Rectal smooth muscle tissue (tissue), 1 donor: Measurements from ENCODE around the gene CLCN3.
"Not testable (repeated sequence)": the region's sequence is repeated elsewhere in the genome, so short reads cannot be mapped to it uniquely, and the experiment has no call there.

Experiments
- H3K27ac ChIP-seq: one replicate; pipeline ENCODE4 v1.7.0; 2013; ENCODE audit warnings: low read depth, low read length, inconsistent platforms
- H3K27me3 ChIP-seq: one replicate; pipeline ENCODE4 v1.7.0; 2013; ENCODE audit warnings: low read length; ENCODE audit not compliant: control insufficient read depth, insufficient read depth
- H3K36me3 ChIP-seq: one replicate; pipeline ENCODE4 v1.7.0; 2013; ENCODE audit warnings: low read length; ENCODE audit not compliant: control insufficient read depth, insufficient read depth
- H3K4me1 ChIP-seq: one replicate; pipeline ENCODE4 v1.7.0; 2013; ENCODE audit warnings: low read length; ENCODE audit not compliant: control insufficient read depth, insufficient read depth
- H3K4me3 ChIP-seq: one replicate; pipeline ENCODE4 v1.7.0; 2013; ENCODE audit warnings: low read length
- H3K9ac ChIP-seq: one replicate; pipeline ENCODE4 v1.7.0; 2013; ENCODE audit warnings: low read length

The CLCN3 gene

DNA sequence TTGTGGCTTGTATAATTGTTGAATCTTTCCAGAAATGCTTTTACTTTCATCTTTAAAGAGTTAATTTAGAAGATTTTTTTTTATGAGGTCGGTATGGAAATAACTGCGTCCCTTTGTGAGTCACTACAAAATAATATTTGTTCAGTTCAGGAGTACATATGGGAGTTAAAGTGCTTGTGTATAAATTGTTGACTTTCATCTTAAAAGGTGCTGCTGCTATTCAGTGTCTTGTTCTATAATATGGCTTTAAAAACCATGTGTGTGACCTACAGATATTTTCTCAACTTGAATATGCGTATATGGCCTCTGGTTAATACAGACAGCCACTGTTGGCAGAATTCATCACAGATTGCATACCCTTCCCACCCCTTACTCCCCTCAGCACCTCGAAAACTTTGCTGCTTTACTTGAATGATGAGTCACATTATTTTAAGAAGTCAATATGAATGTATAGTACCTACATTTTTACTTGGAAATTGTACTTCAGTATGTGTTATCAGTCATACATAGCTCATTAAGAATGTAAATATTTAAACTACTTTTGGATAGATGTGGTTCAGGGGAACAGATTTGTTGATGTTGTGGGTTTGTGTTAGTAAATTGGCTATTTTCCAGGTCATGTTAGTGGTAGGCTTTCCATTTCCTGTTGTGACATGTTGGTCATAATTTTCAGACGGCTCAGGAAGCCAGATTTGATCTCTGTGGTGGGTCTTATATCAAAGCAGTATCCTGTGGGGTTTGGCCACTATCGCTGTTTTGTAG is 1.5 kb downstream of the CLCN3 start:
- peaks cover 15% of the 10 kb centered on the region for H3K4me1 ChIP-seq
- no peak overlapping the region for H3K9ac ChIP-seq
- no peak overlapping the region for H3K27ac ChIP-seq

DNA sequence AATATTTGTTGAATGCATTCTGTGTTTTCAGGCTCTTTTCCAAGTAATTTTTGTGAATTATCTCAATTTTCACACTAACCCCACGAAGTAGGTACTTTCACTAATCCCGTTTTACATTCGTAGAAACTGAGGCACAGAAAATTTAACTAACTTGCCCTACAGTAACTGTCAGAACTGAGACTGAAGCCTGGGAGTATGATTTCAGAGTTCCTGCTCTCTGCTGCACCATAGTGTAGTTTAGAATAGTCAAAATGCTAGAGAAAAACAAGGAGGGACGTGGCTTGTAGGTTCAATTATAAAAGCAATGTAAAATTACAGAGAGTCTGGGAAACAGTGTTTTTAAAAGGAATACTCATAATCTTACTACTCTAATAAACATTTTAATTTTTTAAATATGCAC is 2.2 kb downstream of the CLCN3 start:
- no peaks in the 10 kb centered on the region for H3K27me3 ChIP-seq
- H3K36me3 ChIP-seq = no peaks in the 10 kb centered on the region
- H3K9ac ChIP-seq = no peak overlapping the region
- peak overlapping the region; percentile 99 for H3K4me3 ChIP-seq
- peaks cover 15% of the 10 kb centered on the region for H3K4me1 ChIP-seq
- H3K27ac ChIP-seq = no peak overlapping the region

More for the DNA sequence above, 1.5 kb downstream of the CLCN3 start:
- Histone ChIP-seq H3K36me3 (no peaks in the 10 kb centered on the region), H3K4me3 (peak overlapping the region; percentile 99), H3K27me3 (no peaks in the 10 kb centered on the region)

DNA sequence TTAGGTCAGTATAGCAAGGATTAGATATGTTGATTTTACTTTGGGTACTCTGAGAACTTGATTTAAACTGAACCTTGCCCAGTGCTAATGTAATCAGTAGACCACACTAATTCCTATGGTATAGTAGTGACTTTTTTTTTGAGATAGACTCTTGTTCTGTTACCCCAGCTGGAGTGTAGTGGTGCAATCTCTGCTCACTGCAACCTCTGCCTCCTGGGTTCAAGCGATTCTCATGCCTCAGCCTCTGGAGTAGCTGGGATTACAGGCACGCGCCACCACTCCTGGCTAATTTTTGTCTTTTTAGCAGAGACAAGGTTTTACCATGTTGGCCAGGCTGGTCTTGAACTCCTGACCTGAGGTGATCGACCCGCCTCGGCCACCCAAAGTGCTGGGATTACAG is 3.6 kb downstream of the CLCN3 start:
- H3K27ac ChIP-seq, H3K36me3 ChIP-seq: not testable (repeated sequence)

DNA sequence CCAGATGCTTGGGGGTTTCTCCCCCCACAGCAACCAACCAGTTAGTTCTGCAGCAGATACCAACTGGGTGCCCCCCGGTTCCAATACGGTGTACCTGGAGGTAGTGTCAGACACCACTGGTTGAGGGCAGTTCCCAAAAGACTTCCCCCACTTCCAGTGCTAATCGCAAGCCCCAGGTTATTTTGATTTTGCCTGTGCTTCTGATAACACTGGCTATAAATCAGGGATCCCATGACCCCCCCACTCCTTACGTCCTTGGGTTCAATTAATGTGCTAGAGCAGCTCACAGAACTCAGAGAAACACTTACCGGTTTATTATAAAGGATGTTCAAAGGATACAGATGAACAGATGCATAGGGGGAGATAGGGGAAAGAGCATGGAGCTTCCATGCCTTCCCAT is 5.5 kb downstream of the CLCN3 start:
- Histone ChIP-seq H3K4me3 (no peak overlapping the region), H3K27me3 (no peaks in the 10 kb centered on the region), H3K4me1 (peaks cover 12% of the 10 kb centered on the region), H3K36me3 (no peaks in the 10 kb centered on the region), H3K27ac (no peak overlapping the region), H3K9ac (no peak overlapping the region)

More for the DNA sequence above, 3.6 kb downstream of the CLCN3 start:
- not testable (repeated sequence) for H3K4me3 ChIP-seq, H3K9ac ChIP-seq, H3K27me3 ChIP-seq
- H3K4me1 ChIP-seq = peaks cover 15% of the 10 kb centered on the region

DNA sequence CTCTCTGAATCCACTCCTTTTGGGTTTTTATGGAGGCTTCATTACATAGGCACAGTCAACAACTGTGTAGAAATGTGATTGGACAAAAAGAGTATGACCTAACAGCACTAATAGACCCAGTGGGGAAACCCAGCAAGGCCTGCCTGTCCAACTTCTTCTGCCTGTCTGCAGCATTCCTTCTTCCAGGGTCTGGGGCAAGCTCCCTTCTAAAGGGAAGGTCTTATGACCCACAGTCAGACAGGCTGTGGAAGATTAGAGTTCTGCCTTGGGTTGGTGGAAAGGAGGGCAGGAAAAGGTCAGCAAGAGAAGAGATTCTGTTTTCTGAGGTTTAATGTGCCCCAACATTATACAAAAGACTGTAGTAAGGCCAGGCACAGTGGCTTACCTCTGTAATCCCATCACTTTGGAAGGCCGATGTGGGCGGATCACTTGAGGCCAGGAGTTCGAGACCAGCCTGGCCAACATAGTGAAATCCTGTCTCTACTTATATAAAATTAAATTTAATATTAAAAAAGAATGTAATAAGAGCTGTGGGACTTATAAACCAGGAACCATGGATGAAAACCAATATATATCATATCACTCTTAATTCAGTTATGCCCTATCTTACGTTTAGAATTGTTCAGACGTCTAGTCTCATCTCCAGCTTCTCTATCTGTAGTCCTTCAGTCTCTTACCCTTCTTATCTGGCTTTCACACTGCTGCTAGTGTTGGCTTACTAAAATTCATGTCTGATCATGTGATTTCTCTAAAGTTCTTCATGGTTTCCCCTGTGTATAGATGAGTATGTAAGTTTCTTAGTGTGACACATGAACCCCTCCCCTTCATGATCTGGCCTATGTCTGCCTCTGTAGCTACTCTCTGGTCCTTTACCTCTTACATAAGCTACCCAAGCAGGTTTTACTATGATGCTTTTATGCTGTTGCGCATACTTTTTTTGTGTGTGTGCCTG is 6.2 kb downstream of the CLCN3 start:
- no peak overlapping the region for H3K9ac ChIP-seq
- no peak overlapping the region for H3K27ac ChIP-seq
- H3K36me3 ChIP-seq = no peaks in the 10 kb centered on the region
- no peak overlapping the region for H3K4me3 ChIP-seq
- H3K27me3 ChIP-seq = no peaks in the 10 kb centered on the region
- peaks cover 9% of the 10 kb centered on the region for H3K4me1 ChIP-seq

DNA sequence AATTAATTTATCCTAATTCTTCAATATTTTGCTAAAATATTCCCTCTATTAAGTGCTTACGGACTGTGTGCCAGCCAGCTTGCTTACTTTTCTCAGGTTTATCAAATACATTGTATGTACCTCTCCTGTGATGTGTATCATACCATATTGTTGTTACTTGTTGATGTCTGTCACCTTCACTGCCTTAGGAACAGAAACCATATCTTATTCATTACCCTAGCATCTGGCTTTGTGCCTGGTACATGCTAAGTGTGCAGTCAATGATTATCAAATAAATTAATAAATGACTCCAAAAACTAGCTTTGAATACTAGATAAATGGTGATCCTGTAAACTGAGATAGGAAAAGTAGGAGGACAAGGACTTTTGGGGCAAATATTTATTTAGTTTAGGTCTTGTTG is 6.9 kb downstream of the CLCN3 start:
- H3K4me3 ChIP-seq = no peak overlapping the region
- H3K27ac ChIP-seq = no peak overlapping the region
- H3K9ac ChIP-seq = no peak overlapping the region
- H3K4me1 ChIP-seq = peaks cover 2% of the 10 kb centered on the region
- no peaks in the 10 kb centered on the region for H3K27me3 ChIP-seq
- no peaks in the 10 kb centered on the region for H3K36me3 ChIP-seq

DNA sequence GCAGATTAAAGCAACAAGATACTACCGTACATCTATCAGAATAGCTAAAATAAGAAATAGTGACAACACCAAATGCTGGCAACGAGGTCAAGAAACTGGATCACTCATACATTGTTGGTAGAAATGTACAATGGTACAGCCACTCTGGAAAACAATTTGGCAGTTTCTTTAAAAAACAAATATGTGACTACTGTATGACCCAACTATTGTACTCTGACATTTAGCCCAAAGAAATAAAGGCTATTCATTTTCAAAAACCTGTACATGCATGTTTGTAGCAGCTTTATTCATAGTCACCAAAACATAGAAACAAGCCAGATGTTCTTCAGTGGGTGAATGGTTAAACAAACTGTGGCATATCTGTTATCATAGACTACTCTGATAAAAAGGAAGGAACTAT is 8.2 kb downstream of the CLCN3 start:
- Histone ChIP-seq H3K4me1 (no peaks in the 10 kb centered on the region), H3K9ac (no peak overlapping the region), H3K4me3 (no peak overlapping the region), H3K27me3 (no peaks in the 10 kb centered on the region), H3K27ac (no peak overlapping the region), H3K36me3 (no peaks in the 10 kb centered on the region)

DNA sequence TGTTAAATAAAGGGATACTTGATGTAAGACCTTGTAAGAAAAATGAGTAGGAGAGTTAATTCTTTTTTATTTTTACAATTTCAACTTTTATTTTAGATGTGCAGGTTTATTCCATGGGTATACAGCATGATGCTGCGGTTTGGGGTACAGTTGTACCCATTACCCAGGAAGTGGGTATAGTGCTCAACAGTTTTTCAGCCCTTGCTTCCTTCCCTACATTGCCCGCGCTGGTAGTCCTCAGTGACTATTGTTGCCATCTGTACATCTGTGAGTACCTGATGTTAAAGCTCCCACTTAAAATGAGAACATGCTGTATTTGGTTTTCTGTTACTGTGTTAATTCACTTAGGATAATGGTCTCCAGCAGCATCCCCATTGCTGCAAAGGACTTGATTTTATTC is 9.7 kb downstream of the CLCN3 start:
- no peak overlapping the region for H3K27ac ChIP-seq
- H3K9ac ChIP-seq = no peak overlapping the region
- H3K27me3 ChIP-seq = no peaks in the 10 kb centered on the region
- no peak overlapping the region for H3K4me3 ChIP-seq
- H3K4me1 ChIP-seq = no peaks in the 10 kb centered on the region
- no peaks in the 10 kb centered on the region for H3K36me3 ChIP-seq

DNA sequence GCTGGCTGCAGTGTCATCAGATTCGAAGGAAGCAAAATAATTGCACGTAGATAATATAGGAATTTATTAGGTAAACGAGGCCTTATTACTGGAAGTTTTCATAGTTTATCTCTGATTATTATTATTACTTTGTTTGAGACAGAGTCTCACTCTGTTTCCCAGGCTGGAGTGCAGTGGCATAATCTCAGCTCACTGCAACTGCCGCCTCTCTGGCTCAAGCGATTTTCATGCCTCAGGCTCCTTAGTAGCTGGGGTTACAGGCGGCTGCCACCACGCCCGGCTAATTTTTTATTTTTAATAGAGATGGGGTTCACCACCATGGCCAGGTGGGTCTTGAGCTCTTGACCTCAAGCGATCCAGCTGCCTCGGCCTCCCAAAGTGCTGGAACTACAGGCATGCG is 12.5 kb downstream of the CLCN3 start:
- no peaks in the 10 kb centered on the region for H3K27me3 ChIP-seq
- no peaks in the 10 kb centered on the region for H3K36me3 ChIP-seq
- no peaks in the 10 kb centered on the region for H3K4me1 ChIP-seq
- no peak overlapping the region for H3K9ac ChIP-seq
- no peak overlapping the region for H3K27ac ChIP-seq
- H3K4me3 ChIP-seq = no peak overlapping the region

DNA sequence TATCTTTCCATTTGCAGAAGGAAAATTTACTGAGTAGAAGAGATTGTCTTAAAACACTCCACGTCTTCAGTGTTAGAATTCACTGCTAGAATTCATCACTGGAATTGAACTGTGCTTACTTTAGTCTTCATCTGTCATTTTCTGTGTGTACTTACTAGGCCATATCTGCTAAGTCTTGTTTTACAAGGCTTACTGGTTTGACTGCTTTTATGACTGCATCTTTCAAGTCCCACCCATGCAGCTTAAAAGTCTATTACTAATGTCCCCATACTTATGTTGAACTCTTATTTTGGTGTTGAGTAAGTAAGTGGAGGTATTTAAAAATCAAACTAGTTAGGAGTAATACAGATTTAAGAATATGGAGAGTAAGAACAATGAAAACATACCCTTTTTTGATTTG is 14.6 kb downstream of the CLCN3 start:
- H3K27me3 ChIP-seq = no peaks in the 10 kb centered on the region
- H3K4me3 ChIP-seq = no peak overlapping the region
- H3K36me3 ChIP-seq = peaks cover 4% of the 10 kb centered on the region
- peaks cover 1% of the 10 kb centered on the region for H3K4me1 ChIP-seq
- no peak overlapping the region for H3K9ac ChIP-seq
- H3K27ac ChIP-seq = no peak overlapping the region

DNA sequence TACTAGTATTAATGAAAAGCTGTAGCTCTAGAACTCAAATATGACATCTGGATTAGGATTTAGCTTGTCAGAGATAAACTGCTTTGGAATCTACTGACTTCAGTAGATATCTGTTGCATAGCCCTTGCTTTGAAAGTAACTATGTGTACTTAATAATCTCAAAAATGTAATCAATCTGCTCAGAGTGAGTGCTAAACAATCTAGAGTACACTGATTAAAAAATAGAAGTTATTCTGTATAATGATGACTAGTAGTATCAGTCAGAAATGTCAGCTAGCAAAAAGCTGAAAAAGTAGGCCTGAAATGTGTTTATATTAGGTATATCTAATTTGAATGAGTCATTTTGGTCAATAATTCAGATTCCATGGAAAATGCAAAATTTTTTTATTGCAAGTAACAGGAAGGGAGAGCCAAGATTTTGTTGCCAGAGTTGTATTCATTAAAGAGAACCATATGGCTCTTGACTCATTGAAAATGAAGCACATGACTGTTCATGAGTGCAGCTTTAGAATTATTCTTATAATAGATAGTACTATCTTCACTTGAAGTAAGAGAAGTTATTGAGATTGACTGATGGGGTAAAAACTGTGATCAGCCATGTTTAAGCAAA is 20.0 kb downstream of the CLCN3 start:
- no peak overlapping the region for H3K9ac ChIP-seq
- no peak overlapping the region for H3K27ac ChIP-seq
- no peak overlapping the region for H3K4me3 ChIP-seq
- no peaks in the 10 kb centered on the region for H3K27me3 ChIP-seq
- peaks cover 4% of the 10 kb centered on the region for H3K36me3 ChIP-seq
- H3K4me1 ChIP-seq = peaks cover 6% of the 10 kb centered on the region

DNA sequence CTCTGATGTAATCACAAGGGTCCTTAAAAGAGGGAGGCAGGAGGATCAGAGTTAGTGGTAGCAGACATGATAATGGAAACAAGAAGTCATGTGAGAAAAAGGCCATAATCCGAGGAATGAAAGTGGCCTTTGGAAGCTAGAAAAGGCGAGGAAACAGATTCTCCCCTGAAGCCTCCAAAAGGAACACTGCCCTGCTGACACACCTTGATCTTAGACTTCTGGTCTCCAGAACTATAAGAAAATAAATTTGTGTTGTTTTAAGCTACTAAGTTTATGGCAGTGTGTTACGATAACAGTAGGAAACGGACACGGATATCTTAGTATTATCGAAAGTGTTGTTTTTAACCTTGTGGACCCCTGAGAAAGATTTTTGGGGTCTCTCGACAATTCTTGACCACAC is 24.4 kb downstream of the CLCN3 start:
- Histone ChIP-seq H3K4me3 (no peak overlapping the region), H3K27me3 (no peaks in the 10 kb centered on the region), H3K27ac (no peak overlapping the region), H3K9ac (no peak overlapping the region), H3K4me1 (peaks cover 11% of the 10 kb centered on the region), H3K36me3 (no peaks in the 10 kb centered on the region)
